HG02973 (cell line): ENCODE measurements around the gene CEACAM20.
"Not testable (repeated sequence)": the region's sequence is repeated elsewhere in the genome, so short reads cannot be mapped to it uniquely, and the experiment has no call there.

Experiments used
- ATAC-seq: cut with Tn5 transposase; IDR thresholded peaks from one replicate; pipeline ENCODE4 v1.9.1; 2021; ENCODE audit warnings: moderate library complexity; ENCODE audit not compliant: unreplicated experiment

The CEACAM20 gene

DNA sequence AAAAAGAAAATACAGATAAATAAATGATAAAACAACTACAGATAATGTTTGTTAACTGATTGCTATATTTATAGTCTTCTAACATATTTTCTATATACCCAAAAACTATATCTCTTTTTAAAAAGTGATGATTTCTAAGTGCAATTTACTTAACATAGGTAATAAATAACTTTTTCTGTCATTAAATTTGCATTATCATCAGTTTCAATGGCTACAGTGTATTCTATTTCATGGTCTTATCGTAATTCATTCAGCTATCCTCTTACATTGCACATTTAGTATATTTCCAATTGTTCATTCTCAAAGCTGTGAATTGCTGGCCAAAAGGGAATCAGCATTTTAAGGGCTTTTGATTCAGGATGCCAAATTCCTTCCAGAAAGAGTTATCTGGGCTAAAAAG lies 32.8 kb downstream of the CEACAM20 start:
- no peak for ATAC-seq

DNA sequence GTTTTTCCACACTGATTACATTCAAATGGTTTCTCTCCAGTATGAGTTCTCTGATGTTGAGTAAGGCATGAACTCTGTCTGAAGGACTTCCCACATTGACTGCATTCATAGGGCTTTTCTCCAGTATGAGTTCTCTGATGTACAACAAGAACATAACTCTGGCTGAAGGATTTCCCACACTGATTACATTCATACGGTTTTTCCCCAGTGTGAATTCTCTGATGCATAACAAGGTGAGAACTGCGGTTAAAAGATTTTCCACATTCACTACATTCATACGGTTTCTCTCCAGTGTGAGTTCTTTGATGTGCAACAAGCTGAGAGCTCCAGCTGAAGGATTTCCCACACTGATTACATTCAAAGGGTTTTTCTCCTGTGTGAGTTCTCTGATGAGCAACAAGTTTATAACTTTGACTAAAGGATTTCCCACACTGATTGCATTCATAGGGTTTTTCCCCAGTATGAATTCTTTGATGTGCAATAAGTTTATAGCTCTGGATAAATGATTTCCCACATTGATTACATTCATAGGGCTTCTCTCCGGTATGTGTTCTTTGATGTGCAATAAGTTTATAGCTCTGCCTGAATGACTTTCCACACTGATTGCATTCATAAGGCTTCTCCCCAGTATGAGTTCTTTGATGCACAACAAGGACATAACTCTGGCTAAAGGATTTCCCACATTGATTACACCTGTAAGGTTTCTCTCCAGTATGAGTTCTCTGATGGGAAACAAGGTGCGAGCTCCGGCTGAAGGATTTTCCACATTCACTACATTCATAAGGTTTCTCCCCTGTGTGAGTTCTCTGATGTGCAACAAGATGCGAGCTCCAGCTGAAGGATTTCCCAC lies 52.7 kb downstream of the CEACAM20 start:
- no peak for ATAC-seq

DNA sequence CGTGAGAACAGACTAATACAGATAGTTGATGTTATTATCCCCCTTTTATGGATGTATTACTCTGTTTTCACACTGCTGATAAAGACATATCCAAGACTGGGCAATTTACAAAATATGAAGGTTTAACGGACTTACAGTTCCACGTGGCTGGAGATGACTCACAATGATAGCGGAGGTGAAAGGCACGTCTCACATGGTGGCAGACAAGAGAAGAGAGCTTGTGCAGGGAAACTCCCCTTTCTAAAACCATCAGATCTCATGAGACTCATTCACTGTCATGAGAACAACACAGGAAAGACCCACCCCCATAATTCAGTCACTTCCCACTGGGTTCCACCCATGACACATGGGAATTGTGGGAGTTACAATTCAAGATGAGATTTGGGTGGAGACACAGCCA lies 60.7 kb downstream of the CEACAM20 start:
- not testable (repeated sequence) for ATAC-seq

- ATAC-seq: not testable (repeated sequence)
These were observed 66.7 kb downstream of the CEACAM20 start for GRCh38 chr19:44462600-44463286.
